Heart left ventricle (tissue), 16 donors: ENCODE data around the gene HOTAIR. TPM values are rescaled to one million over a fixed set of nuclear protein-coding genes. Genes with fewer than 3 reads are reported as not detected.

Source experiments
- ATAC-seq, 4 donors: fragments of 200-7000 bp; cut with Tn5 transposase; one replicate each; pipeline ENCODE4 v1.9.1; 2020 to 2022; ENCODE audit warnings: moderate library complexity in 4 of 4, mild to moderate bottlenecking in 3 of 4, moderate number of reproducible peaks in 1 of 4
- DNase-seq, 5 donors: peaks; one replicate each; pipeline ENCODE4 v3.0.0-alpha.2; 2020
- H3K27ac ChIP-seq, 12 donors: fragments of 200-600 bp; sonication (generic) in 4 of 12; one replicate each; pipeline versions ENCODE4 v1.5.0 to v1.8.0; 2016 to 2022; ENCODE audit warnings: mild to moderate bottlenecking in 2 of 12
- H3K27me3 ChIP-seq, 9 donors: fragments of 200-600 bp; sonication (generic) in 2 of 9; one replicate each; pipeline versions ENCODE4 v1.5.1 to v1.8.0; 2016 to 2022; ENCODE audit warnings: mild to moderate bottlenecking in 3 of 9
- H3K36me3 ChIP-seq, 9 donors: fragments of 200-600 bp; sonication (generic) in 2 of 9; one replicate each; pipeline versions ENCODE4 v1.5.0 to v1.8.0; 2018 to 2022; ENCODE audit warnings: mild to moderate bottlenecking in 2 of 9
- H3K4me1 ChIP-seq, 12 donors: fragments of 200-600 bp; sonication (generic) in 4 of 12; one replicate each; pipeline versions ENCODE4 v1.5.0 to v1.8.0; 2016 to 2022; ENCODE audit warnings: mild to moderate bottlenecking in 3 of 12
- H3K4me3 ChIP-seq, 12 donors: fragments of 200-600 bp; sonication (generic) in 4 of 12; one replicate each; pipeline versions ENCODE4 v1.5.0 to v1.8.0; 2017 to 2022; ENCODE audit warnings: mild to moderate bottlenecking in 9 of 12, moderate library complexity in 4 of 12
- H3K9me3 ChIP-seq, 12 donors: fragments of 200-600 bp; sonication (generic) in 4 of 12; one replicate each; pipeline versions ENCODE4 v1.5.0 to v1.8.0; 2016 to 2022; ENCODE audit warnings: mild to moderate bottlenecking in 1 of 12
- CTCF ChIP-seq, 12 donors: fragments of 200-600 bp; sonication (generic) in 4 of 12; IDR thresholded peaks; one replicate each; pipeline versions ENCODE4 v1.5.0 to v1.8.0; 2018 to 2022; ENCODE audit warnings: antibody characterized with exemption in 12 of 12, mild to moderate bottlenecking in 5 of 12
- POLR2A ChIP-seq, 2 donors: fragments of 450-650 bp; IDR thresholded peaks; one replicate each; pipeline ENCODE4 v1.6.1; 2017; ENCODE audit warnings: antibody characterized with exemption in 2 of 2, mild to moderate bottlenecking in 2 of 2, moderate library complexity in 2 of 2
- WGBS, 4 donors: extraction: QIAGEN DNeasy Blood & Tissue Kit in 2 of 4; methylation state at CpG; one replicate each; pipeline versions ENCODE4 v1.1.5 to v1.1.7; 2013 to 2018; 5-methylcytosine and 5-hydroxymethylcytosine counted together
- intact Hi-C, 10 donors: fragments of 100-400 bp; cut with DNase I; formaldehyde crosslinking; loops; one replicate each; pipeline versions ENCODE4 v1.11.1 to v1.14.2; 2022
- polyA plus RNA-seq, 2 donors: library from polyadenylated mRNA; stranded (reverse); fragments of 200-250 nt; gene quantifications; one replicate each; pipeline ENCODE4 v1.2.3, GENCODE V29; 2013
- total RNA-seq, 9 donors: library from RNA; depleted of rRNA in 2 of 9; stranded (reverse); fragments of >200 nt in 2 of 9; fragmentation: NEBNext Ultra II Directional in 3 of 9; extraction: Animal tissue kit (Norgen Biotek cat#: 25700) in 3 of 9; gene quantifications; one replicate each; pipeline versions ENCODE4 v1.1.0 to v1.2.4, GENCODE V29; 2016 to 2023
- donor health status: ischemic (EF 13 %, LVEDD 7.1; RV severe dilation, severe dysfunction).
- donor health status: healthy with polysubstance abuse.
- donor health status: DM: no; HTN: yes; CAD: no.
- donor health status: DM: no; HTN: no; CAD: no.
- donor health status: ischemic (EF 25% LVEDD 6.9; RV normal size, moderate dysfunction).
- donor health status: ischemic (EF 25% LVEDD 5.7; RV mildly dilated, moderate dysfunction).
- donor health status: healthy.
- donor health status: DM: yes; HTN: yes; CAD: no.
- donor health status: ischemic (EF 35%, LVEDD 5.7; RV mildly dilated, moderate dysfunction).
- donor health status: nonischemic (EF 11% LVEDD 7.7; RV severe dilation, severe dysfunction).
- donor health status: DM: yes; HTN: yes; CAD: no.
- donor health status: PGD.
- donor health status: ischemic (EF 29% LVEDD 5.4; RV normal size, mild dysfunction).
- donor health status: nonischemic (EF 23%, LVEDD 6.1; RV moderate dilation, normal function).

Gene HOTAIR
- total and polyA plus RNA-seq, 11 donors: not detected

GRCh38 chr12:54004841-54005530, 30.2 kb upstream of the HOTAIR start:
- Histone ChIP-seq H3K4me3 (no peak overlapping the region), H3K4me1 (peaks cover 0 to 27% (median 17%) of the 10 kb centered on the region in 12 donors), H3K9me3 (no peaks in the 10 kb centered on the region), H3K27ac (no peak overlapping the region), H3K27me3 (peaks cover 70 to 100% (median 96%) of the 10 kb centered on the region in 9 donors), H3K36me3 (no peaks in the 10 kb centered on the region)
- no peak for DNase-seq
- ATAC-seq: no peak
- WGBS, 4 donors: 11 to 23% (median 16%) methylated on average over 31 of the region's 31 CpGs
- TF ChIP-seq POLR2A (IDR thresholded peaks at IDR 0.05) (no peak), CTCF (IDR thresholded peaks at IDR 0.05) (no peak)
- intact Hi-C loops: loop anchor here in 4 of 10 donors (5.0 to 10.0 kb wide), 2 partner anchors 187 to 370 kb away; no protein-coding TSS in a partner anchor

GRCh38 chr12:54004063-54004840, 29.5 kb upstream of the HOTAIR start:
- Histone ChIP-seq H3K4me3 (no peak overlapping the region), H3K27ac (no peak overlapping the region), H3K27me3 (peaks cover 68 to 100% (median 96%) of the 10 kb centered on the region in 9 donors), H3K4me1 (peaks cover 0 to 26% (median 17%) of the 10 kb centered on the region in 12 donors), H3K9me3 (no peaks in the 10 kb centered on the region), H3K36me3 (no peaks in the 10 kb centered on the region)
- no peak for DNase-seq
- intact Hi-C loops: loop anchor here in 1 of 10 donors (10.0 kb wide), 1 partner anchor 371 kb away; no protein-coding TSS in a partner anchor
- no peak for ATAC-seq
- WGBS, 4 donors: 15 to 26% (median 23%) methylated on average over 19 to 20 of the region's 20 CpGs
- TF ChIP-seq POLR2A (IDR thresholded peaks at IDR 0.05) (no peak), CTCF (IDR thresholded peaks at IDR 0.05) (no peak)

- Histone ChIP-seq H3K4me3 (no peak overlapping the region), H3K27me3 (peaks cover 71 to 100% (median 100%) of the 10 kb centered on the region in 9 donors), H3K9me3 (no peaks in the 10 kb centered on the region), H3K27ac (no peak overlapping the region), H3K36me3 (no peaks in the 10 kb centered on the region), H3K4me1 (peaks cover 0 to 24% (median 14%) of the 10 kb centered on the region in 12 donors)
- intact Hi-C loops: loop anchor here in 1 of 10 donors (10.0 kb wide), 1 partner anchor 371 kb away; no protein-coding TSS in a partner anchor
- DNase-seq: no peak
- TF ChIP-seq POLR2A (IDR thresholded peaks at IDR 0.05) (no peak), CTCF (IDR thresholded peaks at IDR 0.05) (no peak)
- 27 to 50% (median 37%) methylated on average over 3 of the region's 3 CpGs for WGBS, 4 donors
- no peak for ATAC-seq
Observed at GRCh38 chr12:54003625-54004024, 28.9 kb upstream of the HOTAIR start.

- ATAC-seq (no peak), DNase-seq (no peak)
- 14 to 22% (median 18%) methylated on average over 19 of the region's 19 CpGs for WGBS, 4 donors
- Histone ChIP-seq H3K27me3 (peaks cover 71 to 100% (median 100%) of the 10 kb centered on the region in 9 donors), H3K27ac (no peak overlapping the region), H3K36me3 (no peaks in the 10 kb centered on the region), H3K4me1 (peaks cover 0 to 24% (median 14%) of the 10 kb centered on the region in 12 donors), H3K9me3 (no peaks in the 10 kb centered on the region), H3K4me3 (no peak overlapping the region)
- intact Hi-C loops: loop anchor here in 1 of 10 donors (10.0 kb wide), 1 partner anchor 372 kb away; no protein-coding TSS in a partner anchor
- TF ChIP-seq POLR2A (IDR thresholded peaks at IDR 0.05) (no peak), CTCF (IDR thresholded peaks at IDR 0.05) (no peak)
Observed at GRCh38 chr12:54002915-54003389, 28.2 kb upstream of the HOTAIR start.
